ENCODE data around the gene LIM2.
"Not testable (repeated sequence)": the region's sequence is repeated elsewhere in the genome, so short reads cannot be mapped to it uniquely, and the experiment has no call there.

Gene LIM2

GRCh38 chr19:51387924-51388389, at the start of gene LIM2:
TSS of gene LIM2 (minus strand) at chr19:51387974. CDS start at chr19:51387443, 531 bp downstream.
- no peak for DNase-seq (ENCODE audit: low read depth)

GRCh38 chr19:51434456-51434855, 46.7 kb upstream of the LIM2 start:
- DNase-seq (ENCODE audit: low read depth): no peak

GRCh38 chr19:51433043-51433442, 45.3 kb upstream of the LIM2 start:
- DNase-seq (ENCODE audit: low read depth): no peak

GRCh38 chr19:51431124-51431523, 43.4 kb upstream of the LIM2 start:
- no peak for DNase-seq (ENCODE audit: low read depth)

- DNase-seq (ENCODE audit: low read depth): no peak
Measured at GRCh38 chr19:51430221-51430620, 42.4 kb upstream of the LIM2 start.

- DNase-seq (ENCODE audit: low read depth): no peak
Measured at GRCh38 chr19:51427201-51427600, 39.4 kb upstream of the LIM2 start.

- DNase-seq (ENCODE audit: low read depth): peak; percentile 92
Measured at GRCh38 chr19:51422053-51422448, 34.3 kb upstream of the LIM2 start.

GRCh38 chr19:51421229-51422052, 33.7 kb upstream of the LIM2 start:
- DNase-seq (ENCODE audit: low read depth): no peak

- DNase-seq (ENCODE audit: low read depth): not testable (repeated sequence)
Measured at GRCh38 chr19:51420511-51420910, 32.7 kb upstream of the LIM2 start.

GRCh38 chr19:51418707-51419106, 30.9 kb upstream of the LIM2 start:
- no peak for DNase-seq (ENCODE audit: low read depth)

- no peak for DNase-seq (ENCODE audit: low read depth)
Measured at GRCh38 chr19:51417810-51418157, 30.0 kb upstream of the LIM2 start.

GRCh38 chr19:51417107-51417809, 29.5 kb upstream of the LIM2 start, which contains the start of gene SIGLEC10:
TSS of gene SIGLEC10 (minus strand) at chr19:51417642. CDS start at chr19:51417581, 61 bp downstream.
- no peak for DNase-seq (ENCODE audit: low read depth)

- DNase-seq (ENCODE audit: low read depth): not testable (repeated sequence)
Measured at GRCh38 chr19:51416422-51416821, 28.6 kb upstream of the LIM2 start.

- DNase-seq (ENCODE audit: low read depth): no peak
Measured at GRCh38 chr19:51415187-51415586, 27.4 kb upstream of the LIM2 start.

GRCh38 chr19:51410950-51411748, 23.4 kb upstream of the LIM2 start:
- DNase-seq (ENCODE audit: low read depth): no peak

GRCh38 chr19:51407511-51408131, 19.8 kb upstream of the LIM2 start:
- no peak for DNase-seq (ENCODE audit: low read depth)

GRCh38 chr19:51402117-51402516, 14.3 kb upstream of the LIM2 start:
- DNase-seq (ENCODE audit: low read depth): no peak

- DNase-seq (ENCODE audit: low read depth): not testable (repeated sequence)
Measured at GRCh38 chr19:51399936-51400335, 12.2 kb upstream of the LIM2 start.

GRCh38 chr19:51399231-51399630, 11.5 kb upstream of the LIM2 start:
- DNase-seq (ENCODE audit: low read depth): no peak

- DNase-seq (ENCODE audit: low read depth): no peak
Measured at GRCh38 chr19:51398096-51398704, 10.4 kb upstream of the LIM2 start.

GRCh38 chr19:51397453-51397852, 9.7 kb upstream of the LIM2 start:
- DNase-seq (ENCODE audit: low read depth): not testable (repeated sequence)
